Activated T-helper 2 cell treated with anti-CD3 and anti-CD28 coated beads, Interferon-gamma antibody, Interleukin-2, Interleukin-4, amounts not matched to agents 10 μg/mL and 5 μg/mL and 100 μg/mL, durations not matched to agents 14 hours and 24 hours and 36 hours (primary cell): ENCODE measurements around the gene MANSC1. TPM values are rescaled to one million over a fixed set of nuclear protein-coding genes. Genes with fewer than 3 reads are reported as not detected.
A peak's percentile ranks its signal among the peaks of the same experiment; 100 is the strongest.

Experiments used
- DNase-seq: peaks from one replicate; pipeline ENCODE4 v3.0.0; 2021; ENCODE audit warnings: low spot score
- H3K27ac Mint-ChIP-seq: one replicate; pipeline ENCODE4 v1.8.0; 2021; ENCODE audit warnings: mixed read lengths
- H3K27me3 Mint-ChIP-seq: one replicate; pipeline ENCODE4 v1.8.0; 2021; ENCODE audit warnings: low read depth, mixed read lengths
- H3K36me3 Mint-ChIP-seq: one replicate; pipeline ENCODE4 v1.8.0; 2021; ENCODE audit warnings: low read depth, mixed read lengths
- H3K4me1 Mint-ChIP-seq: one replicate; pipeline ENCODE4 v1.8.0; 2021; ENCODE audit warnings: low read depth, mixed read lengths
- H3K4me3 Mint-ChIP-seq: one replicate; pipeline ENCODE4 v1.8.0; 2021; ENCODE audit warnings: low read depth, mild to moderate bottlenecking, moderate library complexity, mixed read lengths
- H3K9me3 Mint-ChIP-seq: one replicate; pipeline ENCODE4 v1.8.0; 2021; ENCODE audit warnings: mixed read lengths
- intact Hi-C: fragments of 100-400 bp; cut with micrococcal nuclease; formaldehyde crosslinking; loops from one replicate; pipeline ENCODE4 v1.15.1; 2023
- total RNA-seq: library from RNA; stranded (reverse); gene quantifications from 2 replicates; pipeline ENCODE4 v1.2.3, GENCODE V29; 2022

Gene MANSC1
- total RNA-seq, 1 donor from 2014 or later, result 0.25 TPM

DNA sequence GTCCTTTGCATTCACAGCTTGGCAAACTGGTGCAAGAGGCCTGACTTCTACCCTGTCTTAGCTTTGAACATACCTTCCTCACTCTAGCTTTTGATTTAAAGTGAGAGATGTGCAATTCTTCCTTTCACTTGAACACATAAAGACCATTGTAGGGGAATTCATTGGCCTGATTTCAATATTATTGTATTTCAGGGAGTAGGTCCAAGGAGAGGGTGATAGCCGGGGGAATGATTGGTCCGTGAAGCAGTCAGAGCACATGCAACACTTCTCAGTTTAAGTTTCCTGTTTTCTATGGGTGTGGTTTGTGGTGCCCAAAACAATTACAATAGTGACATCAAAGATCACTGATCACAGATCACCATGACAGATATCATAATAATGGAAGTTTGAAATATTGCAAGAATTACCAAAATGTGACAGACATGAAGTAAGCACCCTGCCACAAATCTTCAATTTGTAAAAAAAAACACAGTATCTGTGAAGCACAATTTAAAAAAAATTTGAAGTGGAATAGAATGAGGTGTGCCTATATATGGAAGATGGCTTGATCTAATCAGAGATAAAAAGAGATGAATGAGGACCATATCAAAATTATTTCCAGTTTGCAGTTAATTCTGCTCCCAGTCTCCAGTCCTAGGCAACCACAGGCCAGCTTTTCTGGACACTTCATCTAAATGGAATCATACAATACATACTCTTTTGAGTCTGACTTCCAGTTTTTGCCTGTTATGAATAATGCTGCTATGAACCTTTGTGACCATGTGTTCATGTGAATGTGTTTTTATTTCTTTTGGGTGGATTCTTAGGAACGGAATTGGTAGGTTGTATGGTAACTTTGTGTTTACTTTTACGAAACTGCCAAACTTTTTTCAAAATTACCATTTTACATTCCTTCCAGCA, 30.0 kb upstream of the MANSC1 start:
- no peak for DNase-seq
- Mint-ChIP-seq H3K4me3 (peak overlapping the region; percentile 37), H3K36me3 (peaks cover 59% of the 10 kb centered on the region), H3K4me1 (peaks cover 45% of the 10 kb centered on the region), H3K27ac (peak overlapping the region; percentile 90), H3K9me3 (peaks cover 9% of the 10 kb centered on the region), H3K27me3 (no peaks in the 10 kb centered on the region)
- intact Hi-C loops, result loop anchor here (1.0 kb wide), 1 partner anchor 62 kb away; no protein-coding TSS in a partner anchor

DNA sequence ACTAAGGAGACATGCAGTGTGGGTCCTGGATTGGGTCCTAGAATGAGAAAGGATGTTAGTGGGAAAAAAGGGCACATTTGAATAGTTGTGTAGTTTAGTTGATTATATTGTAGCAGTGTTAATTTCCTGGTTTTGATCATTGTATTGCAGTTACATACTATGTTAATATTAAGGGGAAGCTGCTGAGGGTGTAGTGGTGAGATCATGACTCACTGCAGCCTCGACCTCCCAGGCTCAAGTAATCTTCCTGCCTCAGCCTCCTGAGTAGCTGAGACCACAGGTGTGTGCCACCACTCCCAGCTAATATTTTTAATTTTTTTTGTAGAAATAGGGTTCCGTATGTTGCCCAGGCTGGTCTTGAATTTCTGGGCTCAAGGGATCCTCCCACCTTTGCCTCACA, 28.6 kb upstream of the MANSC1 start:
- H3K27ac Mint-ChIP-seq, result peak overlapping the region; percentile 57
- intact Hi-C loops, result no loop called here

DNA sequence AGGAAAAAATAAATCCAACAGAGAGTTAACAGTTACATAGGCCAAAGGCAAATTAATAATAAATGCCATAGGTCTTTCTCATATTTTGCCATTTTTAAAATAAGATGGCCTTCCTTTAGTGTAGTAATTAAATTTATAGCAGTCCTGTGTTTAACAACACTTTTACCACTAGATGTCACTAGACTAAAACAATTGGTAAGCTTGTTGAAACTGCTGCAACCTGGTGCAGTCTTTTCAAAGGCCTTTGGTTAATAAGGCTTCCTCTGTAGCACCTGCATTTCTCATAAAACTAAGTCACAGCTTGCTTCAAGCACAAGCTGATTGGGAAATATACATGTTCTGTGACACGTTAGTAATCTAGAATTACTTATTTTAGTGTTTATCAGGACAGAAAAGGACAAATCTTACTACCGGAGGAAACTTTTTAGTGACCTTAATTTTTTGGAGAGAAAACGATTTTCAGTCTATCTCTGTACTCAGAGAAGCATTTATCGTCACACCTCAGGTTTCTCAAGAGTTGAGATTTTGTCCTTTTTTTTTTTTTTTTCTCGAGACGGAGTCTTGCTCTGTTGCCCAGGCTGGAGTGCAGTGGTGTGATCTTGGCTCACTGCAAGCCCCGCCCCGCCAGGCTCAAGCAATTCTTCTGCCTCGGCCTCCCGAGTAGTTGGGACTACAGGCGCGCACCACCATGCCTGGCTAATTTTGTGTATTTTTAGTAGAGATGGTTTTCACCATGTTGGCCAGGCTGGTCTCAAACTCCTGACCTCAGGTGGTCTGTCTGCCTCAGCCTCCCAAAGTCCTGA, 26.8 kb upstream of the MANSC1 start:
- DNase-seq, result no peak
- Mint-ChIP-seq H3K4me1 (peaks cover 34% of the 10 kb centered on the region), H3K27ac (peak overlapping the region; percentile 59), H3K4me3 (no peak overlapping the region), H3K36me3 (peaks cover 47% of the 10 kb centered on the region), H3K27me3 (no peaks in the 10 kb centered on the region), H3K9me3 (peaks cover 4% of the 10 kb centered on the region)
- intact Hi-C loops, result loop anchor here (1.0 to 2.0 kb wide), 7 partner anchors 13 to 340 kb away; partner anchors contain the start of genes CDKN1B and CREBL2

More for the DNA sequence above, 28.6 kb upstream of the MANSC1 start:
- DNase-seq, result no peak
- H3K4me3 Mint-ChIP-seq, result no peak overlapping the region
- H3K36me3 Mint-ChIP-seq, result peaks cover 49% of the 10 kb centered on the region
- peaks cover 33% of the 10 kb centered on the region for H3K4me1 Mint-ChIP-seq
- no peaks in the 10 kb centered on the region for H3K27me3 Mint-ChIP-seq
- peaks cover 9% of the 10 kb centered on the region for H3K9me3 Mint-ChIP-seq

- Mint-ChIP-seq H3K4me3 (no peak overlapping the region), H3K36me3 (peaks cover 52% of the 10 kb centered on the region), H3K27me3 (no peaks in the 10 kb centered on the region), H3K9me3 (no peaks in the 10 kb centered on the region), H3K4me1 (peaks cover 23% of the 10 kb centered on the region), H3K27ac (peak overlapping the region; percentile 48)
- intact Hi-C loops, result no loop called here
- DNase-seq, result no peak
Measured at GRCh38 chr12:12372946-12373722, 23.1 kb upstream of the MANSC1 start.

DNA sequence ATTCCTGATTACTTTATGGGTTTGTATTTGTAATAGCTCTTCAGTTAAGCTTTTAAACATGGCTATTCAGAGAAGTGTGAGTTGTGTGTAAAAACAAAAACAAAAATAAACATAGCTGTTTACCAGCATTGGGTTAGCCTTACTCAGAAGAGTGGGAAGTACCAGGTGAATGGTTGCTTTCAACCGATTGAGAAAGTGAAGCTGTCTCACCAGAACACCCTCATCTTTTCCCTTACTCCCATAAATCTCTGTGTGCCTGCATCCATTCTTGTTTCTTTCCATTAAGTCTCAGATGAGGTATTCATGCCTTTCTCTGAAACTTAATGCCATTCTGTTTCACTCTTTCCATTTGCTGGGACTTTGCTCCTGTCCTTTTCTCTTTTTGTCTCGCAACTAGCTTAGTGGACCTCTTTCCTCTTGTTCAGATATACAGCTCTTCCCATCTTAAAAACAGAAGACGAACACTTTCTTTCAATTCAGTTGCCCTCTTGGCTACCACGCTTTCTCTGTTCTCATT, 17.5 kb upstream of the MANSC1 start:
- DNase-seq, result no peak
- Mint-ChIP-seq H3K27ac (peak overlapping the region; percentile 2), H3K36me3 (peaks cover 55% of the 10 kb centered on the region), H3K27me3 (no peaks in the 10 kb centered on the region), H3K4me3 (no peak overlapping the region), H3K9me3 (no peaks in the 10 kb centered on the region), H3K4me1 (peaks cover 26% of the 10 kb centered on the region)
- intact Hi-C loops, result no loop called here

DNA sequence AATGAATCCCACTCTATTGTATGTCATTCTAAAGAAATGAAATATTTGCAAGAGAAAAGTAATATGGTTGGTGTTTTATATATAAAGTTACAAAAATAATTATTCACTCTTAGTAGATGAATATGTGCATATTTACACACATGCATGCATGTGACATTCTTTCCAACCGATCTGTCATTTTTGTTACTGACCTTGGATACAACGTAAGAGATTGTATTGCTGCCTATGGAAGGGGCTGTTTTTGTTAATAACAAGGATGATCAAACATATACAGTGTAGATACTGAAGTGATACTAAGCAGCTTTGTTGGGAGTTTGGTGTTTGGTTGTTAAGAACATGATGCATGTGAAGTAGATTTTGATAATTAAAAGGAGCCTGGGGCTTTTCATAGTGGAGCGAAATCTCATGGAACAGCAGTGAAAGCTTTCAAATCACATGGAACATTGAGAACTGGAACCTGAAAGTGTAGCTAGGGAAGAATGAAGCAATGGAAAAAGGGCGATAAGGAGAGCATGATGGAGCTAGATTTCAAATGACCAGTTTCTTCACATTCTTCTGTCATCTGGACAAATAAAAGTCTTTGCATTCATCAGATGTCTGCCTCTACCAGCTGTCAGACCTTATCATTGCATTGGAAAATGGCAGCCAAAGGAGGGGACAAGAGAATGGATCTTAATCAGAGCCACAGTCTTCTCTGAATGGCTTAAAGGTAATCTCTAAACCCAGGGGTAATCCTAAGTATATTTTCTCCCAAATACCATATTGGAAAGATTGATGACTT, 16.8 kb upstream of the MANSC1 start:
- Mint-ChIP-seq H3K27ac (no peak overlapping the region), H3K4me3 (no peak overlapping the region), H3K4me1 (peaks cover 30% of the 10 kb centered on the region), H3K36me3 (peaks cover 59% of the 10 kb centered on the region), H3K9me3 (no peaks in the 10 kb centered on the region), H3K27me3 (no peaks in the 10 kb centered on the region)
- intact Hi-C loops, result no loop called here
- no peak for DNase-seq

DNA sequence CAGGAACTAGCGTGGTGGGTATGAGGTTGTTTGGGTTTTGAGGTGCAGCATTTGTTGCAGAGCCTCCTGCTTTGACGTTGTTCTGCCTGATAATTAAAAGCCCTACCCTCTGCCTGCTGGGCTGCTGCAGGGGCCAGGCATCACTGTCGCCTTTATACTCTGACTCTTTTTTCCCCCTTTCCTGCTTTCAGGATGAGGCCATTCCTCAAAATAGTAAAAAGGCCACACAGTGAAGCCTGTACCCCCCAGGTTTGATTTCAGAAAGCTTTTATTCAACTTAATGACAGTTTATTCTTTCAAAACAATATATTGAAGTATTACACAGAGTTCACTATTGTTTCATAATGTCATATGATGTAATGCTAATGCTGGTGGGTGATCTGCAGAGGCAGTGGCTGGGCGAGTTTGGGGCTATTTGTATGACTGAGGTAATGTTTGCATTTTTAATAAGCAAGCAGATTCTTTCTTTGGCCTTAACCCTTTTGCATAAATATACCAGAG, 15.9 kb upstream of the MANSC1 start:
- Mint-ChIP-seq H3K27ac (no peak overlapping the region), H3K4me1 (peaks cover 35% of the 10 kb centered on the region), H3K27me3 (no peaks in the 10 kb centered on the region), H3K4me3 (no peak overlapping the region), H3K36me3 (peaks cover 62% of the 10 kb centered on the region), H3K9me3 (no peaks in the 10 kb centered on the region)
- no peak for DNase-seq
- intact Hi-C loops, result no loop called here

DNA sequence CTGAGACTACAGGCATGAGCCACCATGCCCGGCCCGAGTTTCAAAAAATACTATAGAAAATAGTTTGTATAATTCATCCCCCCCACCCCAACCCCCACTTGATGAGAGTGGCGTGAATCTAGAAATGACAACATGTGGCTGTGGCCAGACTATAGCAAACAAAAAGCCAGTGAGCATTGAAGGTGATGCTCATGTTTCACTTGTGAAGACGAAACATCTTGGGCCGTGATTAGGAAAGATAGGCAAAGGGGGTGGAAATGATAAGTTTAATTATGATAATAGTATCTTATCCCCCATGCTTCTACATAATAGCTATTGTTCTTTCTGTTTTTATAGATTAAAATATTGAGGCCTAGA, 15.4 kb upstream of the MANSC1 start:
- intact Hi-C loops, result no loop called here
- Mint-ChIP-seq H3K27me3 (no peaks in the 10 kb centered on the region), H3K9me3 (no peaks in the 10 kb centered on the region), H3K27ac (no peak overlapping the region), H3K36me3 (peaks cover 59% of the 10 kb centered on the region), H3K4me1 (peaks cover 35% of the 10 kb centered on the region), H3K4me3 (no peak overlapping the region)
- no peak for DNase-seq

DNA sequence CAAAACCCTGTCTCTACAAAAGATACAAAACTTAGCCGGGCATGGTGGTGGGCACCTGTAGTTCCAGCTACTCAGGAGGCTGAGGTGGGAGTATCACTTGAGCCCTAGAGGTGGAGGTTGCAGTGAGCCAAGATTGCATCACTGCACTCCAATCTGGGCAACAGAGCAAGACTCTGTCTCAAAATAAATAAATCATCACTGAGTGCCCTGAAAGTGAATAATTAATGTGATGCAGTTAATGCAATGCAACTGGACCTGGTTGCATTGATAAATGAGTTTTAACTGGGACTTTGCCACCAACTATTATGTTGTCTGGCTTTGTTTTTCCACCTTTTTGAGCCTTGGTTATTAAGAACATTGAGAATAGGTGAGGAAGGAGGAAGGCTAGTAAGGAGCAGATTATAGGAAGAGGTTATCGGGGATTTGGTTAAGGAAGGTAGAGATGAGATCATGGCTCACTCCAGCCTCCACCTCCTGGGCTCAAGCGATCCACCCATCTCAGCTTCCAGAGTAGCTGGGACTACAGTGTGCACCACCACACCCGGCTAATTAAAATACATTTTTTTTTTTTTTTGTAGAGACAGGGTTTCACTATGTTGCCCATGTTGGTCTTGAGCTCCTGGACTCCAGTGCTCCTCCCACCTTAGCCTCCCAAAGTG, 14.9 kb upstream of the MANSC1 start:
- peaks cover 35% of the 10 kb centered on the region for H3K4me1 Mint-ChIP-seq

DNA sequence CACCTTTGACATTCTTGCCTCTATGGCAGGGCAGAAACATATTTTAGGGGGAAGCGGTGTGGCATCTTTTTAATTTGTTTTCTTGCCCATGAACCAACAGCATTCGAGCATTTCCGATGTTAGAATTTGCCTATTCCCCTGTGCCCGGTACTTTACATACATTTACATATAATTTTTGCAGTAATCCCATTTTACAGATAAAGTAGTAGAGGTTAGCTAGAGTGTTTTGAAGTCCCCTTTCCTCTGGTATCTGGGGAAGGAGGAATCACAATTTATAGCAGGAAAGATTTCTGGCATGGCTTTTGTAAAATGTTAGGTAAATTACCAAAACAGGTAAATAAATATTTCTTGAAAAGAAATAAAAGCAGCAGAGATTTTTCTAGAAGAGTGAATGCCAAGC, 8.5 kb upstream of the MANSC1 start:
- DNase-seq, result no peak
- H3K36me3 Mint-ChIP-seq, result peaks cover 25% of the 10 kb centered on the region
- intact Hi-C loops, result loop anchor here (10.0 kb wide), 1 partner anchor 646 kb away; the partner anchor contains the start of gene HEBP1
- no peaks in the 10 kb centered on the region for H3K27me3 Mint-ChIP-seq
- H3K27ac Mint-ChIP-seq, result peak overlapping the region; percentile 99
- H3K4me1 Mint-ChIP-seq, result peaks cover 41% of the 10 kb centered on the region
- peak overlapping the region; percentile 96 for H3K4me3 Mint-ChIP-seq
- H3K9me3 Mint-ChIP-seq, result no peaks in the 10 kb centered on the region

More for the DNA sequence above, 14.9 kb upstream of the MANSC1 start:
- Mint-ChIP-seq H3K36me3 (peaks cover 55% of the 10 kb centered on the region), H3K9me3 (no peaks in the 10 kb centered on the region), H3K27me3 (no peaks in the 10 kb centered on the region), H3K4me3 (no peak overlapping the region), H3K27ac (no peak overlapping the region)
- intact Hi-C loops, result no loop called here
- DNase-seq, result no peak
